Heart right ventricle (tissue), 16 donors: ENCODE data around the gene PRR20B. TPM values are rescaled to one million over a fixed set of nuclear protein-coding genes. Genes with fewer than 3 reads are reported as not detected.
"Not testable (repeated sequence)": the region's sequence is repeated elsewhere in the genome, so short reads cannot be mapped to it uniquely, and the experiment has no call there.

Experiments
- ATAC-seq, 8 donors: fragments of 200-7000 bp; cut with Tn5 transposase; one replicate each; pipeline ENCODE4 v1.9.1; 2020; ENCODE audit warnings: mild to moderate bottlenecking in 8 of 8, moderate library complexity in 8 of 8, moderate number of reproducible peaks in 1 of 8
- DNase-seq, 2 donors: peaks; one replicate each; pipeline ENCODE4 v3.0.0-alpha.2; 2020
- H3K27ac ChIP-seq, 10 donors: fragments of 200-600 bp; sonication (generic) in 2 of 10; one replicate each; pipeline versions ENCODE4 v1.5.0 to v1.8.0; 2020 to 2022; ENCODE audit warnings: mild to moderate bottlenecking in 3 of 10
- H3K27me3 ChIP-seq, 7 donors: fragments of 200-600 bp; one replicate each; pipeline ENCODE4 v1.8.0; 2021 to 2022; ENCODE audit warnings: mild to moderate bottlenecking in 2 of 7
- H3K36me3 ChIP-seq, 9 donors: fragments of 200-600 bp; sonication (generic) in 1 of 9; one replicate each; pipeline versions ENCODE4 v1.5.0 to v1.8.0; 2020 to 2022; ENCODE audit warnings: mild to moderate bottlenecking in 2 of 9
- H3K4me1 ChIP-seq, 9 donors: fragments of 200-600 bp; sonication (generic) in 1 of 9; one replicate each; pipeline versions ENCODE4 v1.5.0 to v1.8.0; 2020 to 2022; ENCODE audit warnings: mild to moderate bottlenecking in 4 of 9
- H3K4me3 ChIP-seq, 10 donors: fragments of 200-600 bp; sonication (generic) in 2 of 10; one replicate each; pipeline versions ENCODE4 v1.5.0 to v1.8.0; 2020 to 2022; ENCODE audit warnings: mild to moderate bottlenecking in 7 of 10, moderate library complexity in 2 of 10
- H3K9me3 ChIP-seq, 11 donors: fragments of 200-600 bp in 10 of 11; sonication (generic) in 2 of 11; one replicate each; pipeline versions ENCODE4 v1.5.0 to v1.8.0; 2013 to 2022; ENCODE audit warnings: mild to moderate bottlenecking in 2 of 11, control low read depth in 1 of 11, moderate library complexity in 1 of 11
- CTCF ChIP-seq, 9 donors: fragments of 200-600 bp; sonication (generic) in 2 of 9; IDR thresholded peaks; one replicate each; pipeline versions ENCODE4 v1.5.0 to v1.8.0; 2021 to 2022; ENCODE audit warnings: antibody characterized with exemption in 9 of 9, mild to moderate bottlenecking in 5 of 9, moderate library complexity in 1 of 9
- WGBS, 2 donors: extraction: QIAGEN DNeasy Blood & Tissue Kit; methylation state at CpG; one replicate each; pipeline ENCODE4 v1.1.7; 2013; ENCODE audit warnings: inconsistent platforms in 1 of 2; 5-methylcytosine and 5-hydroxymethylcytosine counted together
- intact Hi-C, 10 donors: fragments of 100-400 bp; cut with DNase I; formaldehyde crosslinking; loops; one replicate each; pipeline versions ENCODE4 v1.11.1 to v1.14.2; 2022
- polyA plus RNA-seq, 2 donors: library from polyadenylated mRNA; stranded (reverse); fragments of 200-250 nt; gene quantifications; one replicate each; pipeline ENCODE4 v1.2.3, GENCODE V29; 2013
- total RNA-seq, 10 donors: library from RNA; stranded (reverse); fragmentation: NEBNext Ultra II Directional in 3 of 10; extraction: Animal tissue kit (Norgen Biotek cat#: 25700) in 3 of 10; gene quantifications; one replicate each; pipeline versions ENCODE4 v1.2.1 to v1.2.4, GENCODE V29; 2021 to 2023
- donor health status: Arrhythmogenic right ventricular cardiomyopathy.
- donor health status: ischemic (EF 13 %, LVEDD 7.1; RV severe dilation, severe dysfunction).
- donor health status: healthy with polysubstance abuse.
- donor health status: DM: no; HTN: yes; CAD: no.
- donor health status: DM: no; HTN: no; CAD: no.
- donor health status: ischemic (EF 25% LVEDD 6.9; RV normal size, moderate dysfunction).
- donor health status: ischemic (EF 25% LVEDD 5.7; RV mildly dilated, moderate dysfunction).
- donor health status: healthy.
- donor health status: DM: yes; HTN: yes; CAD: no.
- donor health status: Ischemic cardiomyopathy.
- donor health status: ischemic (EF 35%, LVEDD 5.7; RV mildly dilated, moderate dysfunction).
- donor health status: nonischemic (EF 11% LVEDD 7.7; RV severe dilation, severe dysfunction).
- donor health status: DM: yes; HTN: yes; CAD: no.
- donor health status: PGD.
- donor health status: ischemic (EF 29% LVEDD 5.4; RV normal size, mild dysfunction).
- donor health status: nonischemic (EF 23%, LVEDD 6.1; RV moderate dilation, normal function).

The PRR20B gene
- total and polyA plus RNA-seq, 12 donors, result not detected

DNA sequence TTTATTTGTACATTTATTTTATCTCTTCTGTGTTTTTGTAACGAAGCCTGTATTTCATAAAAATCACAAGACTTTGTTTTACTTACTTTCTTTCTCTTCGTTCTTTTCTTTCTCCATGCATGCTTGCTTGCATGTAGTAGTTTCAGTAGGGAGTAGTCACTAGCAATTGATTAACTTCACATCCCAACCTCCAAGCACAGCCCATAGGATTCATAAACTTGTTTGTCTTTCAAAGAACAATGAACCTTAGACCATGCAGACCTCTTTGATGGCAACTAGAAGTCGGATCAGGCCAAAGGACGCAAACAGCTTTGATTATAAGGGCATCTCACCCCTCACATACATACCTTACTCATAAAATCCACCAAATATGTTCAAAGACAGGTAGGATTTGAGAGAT lies 9.7 kb upstream of the PRR20B start:
- H3K27me3 ChIP-seq, result no peaks in the 10 kb centered on the region
- H3K36me3 ChIP-seq, result no peaks in the 10 kb centered on the region
- WGBS, 2 donors, result 71 to 84% methylated on average over 4 of the region's 4 CpGs
- H3K9me3 ChIP-seq, result peaks cover 0 to 10% (median 0%) of the 10 kb centered on the region in 11 donors
- intact Hi-C loops, result no loop called here
- H3K27ac ChIP-seq, result no peak overlapping the region
- TF ChIP-seq CTCF (IDR thresholded peaks at IDR 0.05), result no peak
- H3K4me3 ChIP-seq, result no peak overlapping the region
- DNase-seq (no peak), ATAC-seq (no peak)
- H3K4me1 ChIP-seq, result no peaks in the 10 kb centered on the region

DNA sequence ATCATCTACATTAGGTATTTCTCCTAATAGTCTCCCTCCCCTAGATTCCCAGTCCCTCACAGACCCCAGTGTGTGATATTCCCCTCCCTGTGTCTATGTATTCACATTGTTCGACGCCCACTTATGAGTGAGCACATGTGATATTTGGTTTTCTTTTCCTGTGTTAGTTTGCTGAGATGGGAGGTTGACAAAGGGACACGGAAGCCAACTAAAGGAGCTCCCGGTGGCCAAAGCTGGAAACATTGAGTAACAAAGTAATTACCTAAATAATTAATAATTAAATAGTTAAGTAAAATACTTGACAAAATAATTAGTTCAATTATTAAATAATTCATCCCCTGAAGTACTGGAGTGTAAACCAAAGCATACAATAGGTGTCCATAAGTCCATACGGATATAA lies 8.3 kb upstream of the PRR20B start:
- Histone ChIP-seq H3K9me3 (peaks cover 0 to 10% (median 0%) of the 10 kb centered on the region in 11 donors), H3K27me3 (no peaks in the 10 kb centered on the region), H3K27ac (no peak overlapping the region), H3K4me3 (no peak overlapping the region), H3K4me1 (no peaks in the 10 kb centered on the region), H3K36me3 (no peaks in the 10 kb centered on the region)
- WGBS, 2 donors, result 89 to 90% methylated on average over 5 of the region's 5 CpGs
- intact Hi-C loops, result no loop called here
- ATAC-seq (no peak), DNase-seq (no peak)
- no peak for TF ChIP-seq CTCF (IDR thresholded peaks at IDR 0.05)

DNA sequence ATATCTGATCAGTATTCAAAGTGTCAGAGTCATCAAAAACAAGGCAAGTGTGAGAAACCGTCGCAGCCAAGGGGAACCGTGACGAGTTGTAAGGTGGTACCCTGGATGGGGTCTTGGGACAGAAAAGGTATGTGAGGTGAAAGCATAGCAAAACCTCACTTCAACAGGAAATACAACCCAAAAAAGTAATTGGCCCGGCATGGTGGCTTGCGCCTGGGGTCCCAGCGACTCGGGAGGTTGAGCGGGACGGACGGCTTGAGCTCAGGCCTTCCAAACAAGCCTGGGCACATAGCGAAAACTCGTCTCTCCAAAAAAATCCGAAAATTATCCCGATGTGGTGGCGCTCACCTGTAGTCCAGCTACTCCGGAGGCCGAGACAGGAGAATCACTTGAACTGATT lies 7.5 kb upstream of the PRR20B start:
- H3K4me3 ChIP-seq, H3K9me3 ChIP-seq, ATAC-seq, H3K27me3 ChIP-seq, H3K27ac ChIP-seq, H3K4me1 ChIP-seq, intact Hi-C loops, H3K36me3 ChIP-seq, DNase-seq: not testable (repeated sequence)
- WGBS, 2 donors, result 92% methylated on average over 7 to 13 of the region's 18 CpGs

DNA sequence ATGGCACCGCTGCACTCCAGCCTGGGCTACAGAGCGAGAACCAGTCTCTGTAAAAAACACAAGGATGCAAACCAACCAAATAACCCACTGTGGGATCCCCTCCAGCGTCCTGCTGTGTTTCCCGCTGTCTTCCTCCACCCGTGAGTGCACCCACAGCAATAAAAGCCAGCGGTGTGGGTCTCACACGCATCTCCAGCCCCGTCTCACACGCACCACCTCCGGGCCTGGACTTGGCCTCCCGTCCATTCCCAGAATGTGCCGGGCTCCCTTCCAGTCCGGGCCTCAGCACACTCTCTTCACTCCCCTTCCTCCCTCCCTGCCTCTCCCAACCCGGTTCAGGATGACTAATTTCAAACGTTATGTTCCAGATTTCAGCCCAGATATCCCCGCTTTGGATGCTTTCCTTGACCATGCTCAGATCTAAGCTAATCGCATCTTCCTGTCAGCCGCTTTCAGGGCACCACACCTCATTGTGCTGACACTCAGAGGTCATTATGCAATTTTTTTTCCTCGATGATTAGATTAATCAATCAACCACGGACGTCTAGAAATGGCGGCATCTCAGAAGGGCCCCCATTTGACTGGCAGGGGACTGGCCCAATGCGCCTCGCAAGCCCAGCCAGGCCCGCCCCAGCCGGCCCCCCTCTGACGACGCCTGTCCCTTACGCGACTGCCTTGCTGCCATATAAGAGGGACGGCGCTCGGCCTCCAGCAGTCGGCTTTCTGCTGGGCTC lies 6.9 kb upstream of the PRR20B start, which contains the start of gene PRR20A:
TSS of gene PRR20A (plus strand) at position 684 of the 734 bp plus-strand sequence. CDS start 387 bp downstream, outside the sequence.
- intact Hi-C loops, DNase-seq: not testable (repeated sequence)
- 90 to 91% methylated on average over 9 to 10 of the region's 34 CpGs for WGBS, 2 donors

DNA sequence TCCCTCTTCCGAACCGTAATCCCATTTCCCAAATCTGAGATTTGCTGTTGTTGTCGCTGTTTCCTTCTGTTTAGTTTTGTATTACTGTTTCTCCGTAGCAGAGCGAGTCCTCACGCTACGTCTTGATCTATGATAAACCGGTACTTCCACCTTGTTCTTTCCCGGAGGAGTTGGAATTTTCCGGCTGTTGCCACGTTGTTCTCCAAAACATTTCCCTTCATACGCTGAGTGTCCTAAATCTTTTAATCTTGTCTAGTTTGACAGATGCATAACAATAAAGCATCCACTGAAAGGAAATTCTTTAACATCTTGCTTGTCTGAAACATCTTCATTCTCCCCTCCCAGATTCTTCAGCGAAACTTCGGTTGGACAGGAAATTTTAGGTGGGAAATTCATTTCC lies 818 bp downstream of the PRR20B start:
- H3K4me3 ChIP-seq, H3K9me3 ChIP-seq, ATAC-seq, H3K27me3 ChIP-seq, H3K27ac ChIP-seq, intact Hi-C loops, H3K4me1 ChIP-seq, DNase-seq, H3K36me3 ChIP-seq: not testable (repeated sequence)
- WGBS, 2 donors, result 94 to 96% methylated on average over 6 of the region's 14 CpGs

More for the DNA sequence above, 6.9 kb upstream of the PRR20B start, which contains the start of gene PRR20A:
- not testable (repeated sequence) for H3K27ac ChIP-seq, ATAC-seq, H3K36me3 ChIP-seq, H3K27me3 ChIP-seq, H3K4me3 ChIP-seq, H3K9me3 ChIP-seq, H3K4me1 ChIP-seq

DNA sequence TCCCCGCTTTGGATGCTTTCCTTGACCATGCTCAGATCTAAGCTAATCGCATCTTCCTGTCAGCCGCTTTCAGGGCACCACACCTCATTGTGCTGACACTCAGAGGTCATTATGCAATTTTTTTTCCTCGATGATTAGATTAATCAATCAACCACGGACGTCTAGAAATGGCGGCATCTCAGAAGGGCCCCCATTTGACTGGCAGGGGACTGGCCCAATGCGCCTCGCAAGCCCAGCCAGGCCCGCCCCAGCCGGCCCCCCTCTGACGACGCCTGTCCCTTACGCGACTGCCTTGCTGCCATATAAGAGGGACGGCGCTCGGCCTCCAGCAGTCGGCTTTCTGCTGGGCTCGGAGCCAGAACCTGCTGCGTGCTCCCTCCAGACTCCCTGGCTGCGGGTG lies 6.5 kb downstream of the PRR20B start, which contains the start of gene PRR20C:
TSS of gene PRR20C (plus strand) at position 301 of the 400 bp plus-strand sequence. CDS start 387 bp downstream, outside the sequence.
- H3K27ac ChIP-seq, H3K9me3 ChIP-seq, DNase-seq, H3K4me1 ChIP-seq, ATAC-seq, H3K36me3 ChIP-seq, intact Hi-C loops, H3K4me3 ChIP-seq, H3K27me3 ChIP-seq: not testable (repeated sequence)
- WGBS, 2 donors, result no CpG with 5 or more reads among the region's 22 CpGs

DNA sequence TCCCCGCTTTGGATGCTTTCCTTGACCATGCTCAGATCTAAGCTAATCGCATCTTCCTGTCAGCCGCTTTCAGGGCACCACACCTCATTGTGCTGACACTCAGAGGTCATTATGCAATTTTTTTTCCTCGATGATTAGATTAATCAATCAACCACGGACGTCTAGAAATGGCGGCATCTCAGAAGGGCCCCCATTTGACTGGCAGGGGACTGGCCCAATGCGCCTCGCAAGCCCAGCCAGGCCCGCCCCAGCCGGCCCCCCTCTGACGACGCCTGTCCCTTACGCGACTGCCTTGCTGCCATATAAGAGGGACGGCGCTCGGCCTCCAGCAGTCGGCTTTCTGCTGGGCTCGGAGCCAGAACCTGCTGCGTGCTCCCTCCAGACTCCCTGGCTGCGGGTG lies 13.0 kb downstream of the PRR20B start, which contains the start of gene PRR20D:
TSS of gene PRR20D (plus strand) at position 301 of the 400 bp plus-strand sequence. CDS start 387 bp downstream, outside the sequence.
- no CpG with 5 or more reads among the region's 22 CpGs for WGBS, 2 donors
- H3K36me3 ChIP-seq, ATAC-seq, H3K9me3 ChIP-seq, H3K4me3 ChIP-seq, H3K27ac ChIP-seq, DNase-seq, intact Hi-C loops, H3K4me1 ChIP-seq, H3K27me3 ChIP-seq: not testable (repeated sequence)

DNA sequence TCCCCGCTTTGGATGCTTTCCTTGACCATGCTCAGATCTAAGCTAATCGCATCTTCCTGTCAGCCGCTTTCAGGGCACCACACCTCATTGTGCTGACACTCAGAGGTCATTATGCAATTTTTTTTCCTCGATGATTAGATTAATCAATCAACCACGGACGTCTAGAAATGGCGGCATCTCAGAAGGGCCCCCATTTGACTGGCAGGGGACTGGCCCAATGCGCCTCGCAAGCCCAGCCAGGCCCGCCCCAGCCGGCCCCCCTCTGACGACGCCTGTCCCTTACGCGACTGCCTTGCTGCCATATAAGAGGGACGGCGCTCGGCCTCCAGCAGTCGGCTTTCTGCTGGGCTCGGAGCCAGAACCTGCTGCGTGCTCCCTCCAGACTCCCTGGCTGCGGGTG lies 19.6 kb downstream of the PRR20B start, which contains the start of gene PRR20E:
TSS of gene PRR20E (plus strand) at position 301 of the 400 bp plus-strand sequence. CDS start 387 bp downstream, outside the sequence.
- no CpG with 5 or more reads among the region's 22 CpGs for WGBS, 2 donors
- ATAC-seq, result not testable (repeated sequence)

More for the DNA sequence above, 19.6 kb downstream of the PRR20B start, which contains the start of gene PRR20E:
- H3K36me3 ChIP-seq, H3K27ac ChIP-seq, H3K27me3 ChIP-seq, H3K4me1 ChIP-seq, intact Hi-C loops, H3K9me3 ChIP-seq, H3K4me3 ChIP-seq, DNase-seq: not testable (repeated sequence)
